ENCODE data around the gene ADGRL1.
A peak's percentile ranks its signal among the peaks of the same experiment; 100 is the strongest.
"Not testable (repeated sequence)": the region's sequence is repeated elsewhere in the genome, so short reads cannot be mapped to it uniquely, and the experiment has no call there.

The ADGRL1 gene

GRCh38 chr19:14209401-14209800 is 3.4 kb upstream of the ADGRL1 start:
- H3K27ac ChIP-seq (replicated peaks); DNase-seq (ENCODE audit: low read depth in 1 of 2, low spot score in 1 of 2); H3K4me3 ChIP-seq (replicated peaks; ENCODE audit: insufficient read depth, low read length): not testable (repeated sequence)

GRCh38 chr19:14208496-14208895 is 2.5 kb upstream of the ADGRL1 start:
- peaks cover 15% of the 10 kb centered on the region for H3K27me3 ChIP-seq (ENCODE audit: insufficient read depth, poor library complexity, severe bottlenecking)
- not testable (repeated sequence) for DNase-seq (ENCODE audit: low read depth in 1 of 2, low spot score in 1 of 2); H3K4me3 ChIP-seq (replicated peaks; ENCODE audit: insufficient read depth, low read length); H3K27ac ChIP-seq (replicated peaks)

More at GRCh38 chr19:14209401-14209800, 3.4 kb upstream of the ADGRL1 start:
- peaks cover 12% of the 10 kb centered on the region for H3K27me3 ChIP-seq (ENCODE audit: insufficient read depth, poor library complexity, severe bottlenecking)

GRCh38 chr19:14207796-14208195 is 1.8 kb upstream of the ADGRL1 start:
- H3K4me3 ChIP-seq (replicated peaks; ENCODE audit: insufficient read depth, low read length); DNase-seq (ENCODE audit: low read depth in 1 of 2, low spot score in 1 of 2); H3K27ac ChIP-seq (replicated peaks): not testable (repeated sequence)
- peaks cover 15% of the 10 kb centered on the region for H3K27me3 ChIP-seq (ENCODE audit: insufficient read depth, poor library complexity, severe bottlenecking)

- peak in 1 of 2 experiments; percentile 63 for DNase-seq (ENCODE audit: low read depth in 1 of 2, low spot score in 1 of 2)
- Histone ChIP-seq H3K4me3 (replicated peaks; ENCODE audit: insufficient read depth, low read length) (peak overlapping the region; percentile 43), H3K27me3 (ENCODE audit: insufficient read depth, poor library complexity, severe bottlenecking) (peaks cover 15% of the 10 kb centered on the region)
- H3K27ac ChIP-seq (replicated peaks), result not testable (repeated sequence)
Measured at GRCh38 chr19:14206737-14207726, 1.1 kb upstream of the ADGRL1 start.

GRCh38 chr19:14206308-14206707 is 339 bp upstream of the ADGRL1 start:
- H3K27me3 ChIP-seq (ENCODE audit: insufficient read depth, poor library complexity, severe bottlenecking), result peaks cover 15% of the 10 kb centered on the region
- H3K4me3 ChIP-seq (replicated peaks; ENCODE audit: insufficient read depth, low read length); DNase-seq (ENCODE audit: low read depth in 1 of 2, low spot score in 1 of 2); H3K27ac ChIP-seq (replicated peaks): not testable (repeated sequence)

- peaks cover 15% of the 10 kb centered on the region for H3K27me3 ChIP-seq (ENCODE audit: insufficient read depth, poor library complexity, severe bottlenecking)
- not testable (repeated sequence) for DNase-seq (ENCODE audit: low read depth in 1 of 2, low spot score in 1 of 2); H3K27ac ChIP-seq (replicated peaks); H3K4me3 ChIP-seq (replicated peaks; ENCODE audit: insufficient read depth, low read length)
Measured at GRCh38 chr19:14204676-14205451, 1.1 kb downstream of the ADGRL1 start.

GRCh38 chr19:14204219-14204618 is 1.8 kb downstream of the ADGRL1 start:
- not testable (repeated sequence) for H3K27ac ChIP-seq (replicated peaks); DNase-seq (ENCODE audit: low read depth in 1 of 2, low spot score in 1 of 2); H3K4me3 ChIP-seq (replicated peaks; ENCODE audit: insufficient read depth, low read length)
- H3K27me3 ChIP-seq (ENCODE audit: insufficient read depth, poor library complexity, severe bottlenecking), result peaks cover 15% of the 10 kb centered on the region

GRCh38 chr19:14203788-14204187 is 2.2 kb downstream of the ADGRL1 start:
- H3K4me3 ChIP-seq (replicated peaks; ENCODE audit: insufficient read depth, low read length); H3K27ac ChIP-seq (replicated peaks); DNase-seq (ENCODE audit: low read depth in 1 of 2, low spot score in 1 of 2): not testable (repeated sequence)
- peaks cover 13% of the 10 kb centered on the region for H3K27me3 ChIP-seq (ENCODE audit: insufficient read depth, poor library complexity, severe bottlenecking)

GRCh38 chr19:14203177-14203576 is 2.8 kb downstream of the ADGRL1 start:
- Histone ChIP-seq H3K27me3 (ENCODE audit: insufficient read depth, poor library complexity, severe bottlenecking) (peaks cover 12% of the 10 kb centered on the region), H3K27ac (replicated peaks) (no peak overlapping the region), H3K4me3 (replicated peaks; ENCODE audit: insufficient read depth, low read length) (no peak overlapping the region)
- DNase-seq (ENCODE audit: low read depth in 1 of 2, low spot score in 1 of 2), result no peak
- TF ChIP-seq REST (IDR thresholded peaks at IDR 0.05; ENCODE audit: insufficient replicate concordance, low read depth) (no peak), CTCF (IDR thresholded peaks at IDR 0.05; ENCODE audit: insufficient read depth, low read length) (no peak), GABPA (IDR thresholded peaks at IDR 0.05; ENCODE audit: low read depth) (no peak), POLR2AphosphoS5 (IDR thresholded peaks at IDR 0.05; ENCODE audit: low read depth) (no peak), SPI1 (IDR thresholded peaks at IDR 0.05; ENCODE audit: borderline replicate concordance, low read depth) (no peak)

- H3K4me3 ChIP-seq (replicated peaks; ENCODE audit: insufficient read depth, low read length); H3K27ac ChIP-seq (replicated peaks); DNase-seq (ENCODE audit: low read depth in 1 of 2, low spot score in 1 of 2): not testable (repeated sequence)
- peaks cover 12% of the 10 kb centered on the region for H3K27me3 ChIP-seq (ENCODE audit: insufficient read depth, poor library complexity, severe bottlenecking)
Measured at GRCh38 chr19:14201481-14201880, 4.5 kb downstream of the ADGRL1 start.

All from HL-60 (cell line).